Measurements from ENCODE around the gene VPS13D. TPM values are rescaled to one million over a fixed set of nuclear protein-coding genes. Genes with fewer than 3 reads are reported as not detected.

The VPS13D gene
- total and polyA plus RNA-seq, 10 of the 15 experiments (the other 5 are each of a cell fraction or from before 2014, with no cell fraction given), result 1.4 to 16.9 (median 8.5) TPM

DNA sequence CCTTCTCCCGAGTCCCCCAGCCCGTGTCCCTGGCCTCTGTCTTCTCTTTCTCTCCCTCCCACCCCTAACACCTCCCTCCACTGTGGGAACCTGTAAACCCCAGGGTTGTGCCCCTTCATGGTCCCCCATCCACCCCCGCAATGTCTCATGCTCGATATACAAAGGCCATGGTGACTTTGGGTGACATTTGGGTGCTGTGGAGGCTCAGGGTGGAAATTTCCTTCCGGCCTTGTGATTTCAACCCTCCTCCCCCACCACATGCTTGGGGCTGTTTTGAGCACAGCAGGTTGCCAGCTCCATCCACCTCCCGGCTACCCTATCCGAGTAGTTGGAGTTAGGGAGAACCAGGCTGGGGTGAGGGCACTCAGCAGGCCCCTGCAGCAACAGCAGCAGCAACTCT is 25.7 kb upstream of the VPS13D start (continued):
- TF ChIP-seq ZBTB40 (IDR thresholded peaks at IDR 0.05; ENCODE audit: borderline replicate concordance) (no peak), MAX (IDR thresholded peaks at IDR 0.05; ENCODE audit: low read depth, low read length) (no peak), ZNF687 (IDR thresholded peaks at IDR 0.05) (peak; percentile 56), NR2C2 (IDR thresholded peaks at IDR 0.05; ENCODE audit: borderline replicate concordance, control insufficient read depth, insufficient read length, low read depth) (no peak), NFIC (IDR thresholded peaks at IDR 0.05; ENCODE audit: low read depth, low read length) (no peak), RELB (IDR thresholded peaks at IDR 0.05; ENCODE audit: low read depth) (no peak), TARDBP (IDR thresholded peaks at IDR 0.05; ENCODE audit: borderline replicate concordance) (no peak), ZNF274 (IDR thresholded peaks at IDR 0.05; ENCODE audit: insufficient read depth, insufficient read length) (no peak), BACH1 (IDR thresholded peaks at IDR 0.05; ENCODE audit: borderline replicate concordance) (no peak), FOXM1 (IDR thresholded peaks at IDR 0.05; ENCODE audit: low read depth, low read length) (no peak), GABPA (IDR thresholded peaks at IDR 0.05; ENCODE audit: low read depth) (no peak), CREM (IDR thresholded peaks at IDR 0.05; ENCODE audit: low read depth) (no peak), ZZZ3 (IDR thresholded peaks at IDR 0.05; ENCODE audit: control insufficient read depth, insufficient read length, low read depth) (no peak), RBBP5 (conservative IDR thresholded peaks at IDR 0.05) (no peak), RFX5 (IDR thresholded peaks at IDR 0.05; ENCODE audit: low read depth, low read length) (no peak), KDM1A (IDR thresholded peaks at IDR 0.05; ENCODE audit: borderline replicate concordance) (no peak), ZNF217 (IDR thresholded peaks at IDR 0.05) (no peak), LARP7 (IDR thresholded peaks at IDR 0.05) (no peak)
- TF ChIP-seq, protein P1, sequence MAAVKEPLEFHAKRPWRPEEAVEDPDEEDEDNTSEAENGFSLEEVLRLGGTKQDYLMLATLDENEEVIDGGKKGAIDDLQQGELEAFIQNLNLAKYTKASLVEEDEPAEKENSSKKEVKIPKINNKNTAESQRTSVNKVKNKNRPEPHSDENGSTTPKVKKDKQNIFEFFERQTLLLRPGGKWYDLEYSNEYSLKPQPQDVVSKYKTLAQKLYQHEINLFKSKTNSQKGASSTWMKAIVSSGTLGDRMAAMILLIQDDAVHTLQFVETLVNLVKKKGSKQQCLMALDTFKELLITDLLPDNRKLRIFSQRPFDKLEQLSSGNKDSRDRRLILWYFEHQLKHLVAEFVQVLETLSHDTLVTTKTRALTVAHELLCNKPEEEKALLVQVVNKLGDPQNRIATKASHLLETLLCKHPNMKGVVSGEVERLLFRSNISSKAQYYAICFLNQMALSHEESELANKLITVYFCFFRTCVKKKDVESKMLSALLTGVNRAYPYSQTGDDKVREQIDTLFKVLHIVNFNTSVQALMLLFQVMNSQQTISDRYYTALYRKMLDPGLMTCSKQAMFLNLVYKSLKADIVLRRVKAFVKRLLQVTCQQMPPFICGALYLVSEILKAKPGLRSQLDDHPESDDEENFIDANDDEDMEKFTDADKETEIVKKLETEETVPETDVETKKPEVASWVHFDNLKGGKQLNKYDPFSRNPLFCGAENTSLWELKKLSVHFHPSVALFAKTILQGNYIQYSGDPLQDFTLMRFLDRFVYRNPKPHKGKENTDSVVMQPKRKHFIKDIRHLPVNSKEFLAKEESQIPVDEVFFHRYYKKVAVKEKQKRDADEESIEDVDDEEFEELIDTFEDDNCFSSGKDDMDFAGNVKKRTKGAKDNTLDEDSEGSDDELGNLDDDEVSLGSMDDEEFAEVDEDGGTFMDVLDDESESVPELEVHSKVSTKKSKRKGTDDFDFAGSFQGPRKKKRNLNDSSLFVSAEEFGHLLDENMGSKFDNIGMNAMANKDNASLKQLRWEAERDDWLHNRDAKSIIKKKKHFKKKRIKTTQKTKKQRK (IDR thresholded peaks at IDR 0.05; ENCODE audit: low read depth, low read length), result no peak
